Measurements from ENCODE around the gene KIFAP3. TPM values are rescaled to one million over a fixed set of nuclear protein-coding genes. Genes with fewer than 3 reads are reported as not detected.
A peak's percentile ranks its signal among the peaks of the same experiment; 100 is the strongest.
"Not testable (repeated sequence)": the region's sequence is repeated elsewhere in the genome, so short reads cannot be mapped to it uniquely, and the experiment has no call there.

The KIFAP3 gene
- total RNA-seq: 275 TPM

DNA sequence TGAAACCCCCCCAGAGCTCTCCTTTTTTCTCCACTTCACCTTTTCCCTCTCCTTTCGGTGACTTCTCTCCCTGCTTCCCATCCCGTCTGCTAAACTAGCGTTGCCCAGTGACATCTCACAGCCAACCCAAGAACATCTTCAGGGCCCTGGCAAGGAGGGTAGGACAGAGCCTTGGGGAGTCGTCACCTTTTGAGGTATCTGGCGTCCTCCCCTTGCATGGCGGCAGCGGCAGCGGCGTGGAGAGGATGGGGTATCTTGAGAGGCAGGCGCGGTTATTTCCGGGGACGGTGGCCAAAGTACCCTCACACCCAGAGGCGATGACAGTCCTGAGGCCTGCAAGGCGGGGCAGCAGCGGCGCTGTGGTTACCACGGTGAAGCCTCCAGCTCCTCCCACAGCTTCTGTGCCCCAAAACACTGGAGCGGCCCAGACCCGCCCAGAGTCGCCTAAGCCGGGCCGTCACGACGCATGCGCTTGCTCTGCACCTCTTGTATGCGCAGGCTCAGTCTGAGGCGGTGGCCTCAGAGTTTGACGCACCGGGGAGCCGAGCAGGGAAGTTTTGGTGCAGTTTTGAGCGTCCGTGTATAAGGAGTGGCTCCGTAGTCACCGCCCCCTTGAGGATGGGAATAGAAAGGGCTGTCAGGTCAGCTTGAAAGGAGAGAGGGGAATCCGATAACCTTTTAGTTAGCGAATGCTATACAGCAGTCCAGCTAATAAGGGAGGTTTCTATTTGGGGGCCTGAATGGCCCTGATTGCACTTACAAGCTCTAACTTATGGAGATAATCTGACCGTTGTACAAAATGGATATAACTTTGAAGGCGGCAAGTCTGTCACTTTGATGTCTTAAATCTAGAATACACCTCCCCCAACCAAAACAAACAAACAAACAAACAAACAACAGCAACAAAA is at the start of gene KIFAP3:
TSS of gene KIFAP3 (minus strand) at position 446 of the 908 bp plus-strand sequence. CDS start at position 218, 228 bp downstream.
- DNase-seq (ENCODE audit: low spot score in 2 of 2) (peak; percentile 64 to 77), FAIRE-seq (no peak)

DNA sequence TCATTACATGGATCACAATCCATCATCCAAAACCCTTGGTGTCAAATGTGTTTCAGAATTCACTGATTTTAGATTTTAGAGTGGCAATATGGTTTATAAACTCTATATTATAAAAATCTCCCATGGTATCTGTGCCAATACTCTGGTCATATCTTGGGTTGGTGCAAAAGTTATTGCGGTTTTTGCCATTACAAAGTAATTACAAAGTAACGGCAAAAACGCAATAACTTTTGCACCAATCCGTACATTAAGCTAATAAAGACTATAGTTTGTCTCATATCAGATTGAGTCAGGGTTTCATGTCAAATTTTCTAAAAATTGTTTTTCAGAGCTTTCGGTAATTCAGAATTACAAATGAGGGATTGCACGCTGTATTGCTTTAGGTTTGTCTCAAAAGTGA is 47.9 kb upstream of the KIFAP3 start:
- DNase-seq (ENCODE audit: low spot score in 2 of 2) (no peak), FAIRE-seq (no peak)

DNA sequence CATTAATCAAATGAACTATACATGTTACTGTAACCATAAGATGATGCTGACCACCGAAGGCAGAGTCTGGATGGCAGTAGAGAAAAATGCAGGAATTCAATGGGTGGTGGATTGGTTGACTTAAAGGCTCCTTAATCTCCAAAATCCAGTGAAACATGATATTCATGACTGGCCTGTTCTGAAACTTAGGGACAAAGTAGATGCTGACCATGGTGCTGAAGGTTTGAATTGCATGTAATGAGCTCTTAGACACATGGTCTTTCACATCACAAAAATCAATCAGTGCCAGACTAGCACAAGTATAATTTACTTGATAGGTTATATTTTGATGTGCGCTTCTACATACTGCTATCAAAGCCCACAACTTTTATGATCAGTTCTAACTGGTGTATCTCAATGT is 40.4 kb upstream of the KIFAP3 start:
- FAIRE-seq (no peak), DNase-seq (ENCODE audit: low spot score in 2 of 2) (no peak)

DNA sequence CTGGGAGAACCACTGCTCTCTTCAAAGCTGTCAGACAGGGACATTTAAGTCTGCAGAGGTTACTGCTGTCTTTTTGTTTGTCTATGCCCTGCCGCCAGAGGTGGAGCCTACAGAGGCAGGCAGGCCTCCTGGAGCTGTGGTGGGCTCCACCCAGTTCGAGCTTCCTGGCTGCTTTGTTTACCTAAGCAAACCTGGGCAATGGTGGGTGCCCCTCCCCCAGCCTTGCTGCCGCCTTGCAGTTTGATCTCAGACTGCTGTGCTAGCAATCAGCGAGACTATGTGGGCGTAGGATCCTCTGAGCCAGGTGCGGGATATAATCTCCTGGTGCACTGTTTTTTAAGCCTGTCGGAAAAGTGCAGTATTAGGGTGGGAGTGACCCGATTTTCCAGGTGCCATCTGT is 38.6 kb upstream of the KIFAP3 start:
- FAIRE-seq; DNase-seq (ENCODE audit: low spot score in 2 of 2): not testable (repeated sequence)

DNA sequence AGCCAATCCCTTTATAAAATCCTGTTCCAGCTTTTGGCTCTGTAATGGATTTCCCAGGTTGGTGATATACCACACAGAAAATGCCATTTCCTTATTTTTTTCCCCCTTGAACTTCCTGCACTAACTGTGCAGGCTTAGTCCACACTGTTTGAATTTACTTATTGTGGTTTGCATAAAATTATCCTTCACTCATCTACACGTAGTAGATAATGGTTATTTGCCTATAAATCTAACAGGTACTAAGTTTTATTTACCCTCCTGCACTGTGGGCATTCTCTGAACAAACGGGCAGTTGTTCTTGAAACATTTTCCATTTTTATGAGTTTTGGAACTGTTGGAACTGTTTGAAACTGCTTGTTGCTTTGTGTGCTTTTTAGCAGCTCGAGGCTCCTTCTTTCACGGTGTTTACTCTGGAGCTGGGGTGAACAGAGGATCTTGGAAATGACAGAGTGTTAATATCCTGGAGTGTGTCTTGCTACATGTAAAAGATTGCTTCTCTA is 23.0 kb upstream of the KIFAP3 start:
- FAIRE-seq (no peak), DNase-seq (ENCODE audit: low spot score in 2 of 2) (no peak)

DNA sequence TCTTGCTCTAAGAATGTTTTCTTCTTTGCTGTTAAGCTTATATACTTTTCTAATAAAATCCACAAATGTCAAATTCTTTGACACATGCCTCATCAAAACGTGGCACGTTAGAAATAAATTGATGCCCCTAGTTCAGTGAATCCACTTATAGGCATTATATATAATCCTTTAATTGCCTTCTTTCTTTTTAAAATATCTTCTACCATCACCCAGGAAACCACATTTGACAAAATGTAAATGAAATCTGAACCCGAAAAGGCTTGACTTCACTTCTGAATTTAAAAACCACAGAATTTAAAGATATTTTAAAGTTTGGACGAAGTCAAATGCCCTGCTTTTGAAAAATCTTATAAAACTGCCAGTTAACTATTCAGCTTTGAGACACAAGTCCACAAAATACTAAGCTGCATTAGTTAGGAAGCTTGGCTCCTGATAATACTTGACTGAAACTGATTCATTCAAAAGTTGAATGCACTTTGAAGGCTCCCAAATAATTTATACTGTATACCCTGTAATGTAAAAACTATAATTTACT is 22.4 kb upstream of the KIFAP3 start:
- no peak for FAIRE-seq
- no peak for DNase-seq (ENCODE audit: low spot score in 2 of 2)

DNA sequence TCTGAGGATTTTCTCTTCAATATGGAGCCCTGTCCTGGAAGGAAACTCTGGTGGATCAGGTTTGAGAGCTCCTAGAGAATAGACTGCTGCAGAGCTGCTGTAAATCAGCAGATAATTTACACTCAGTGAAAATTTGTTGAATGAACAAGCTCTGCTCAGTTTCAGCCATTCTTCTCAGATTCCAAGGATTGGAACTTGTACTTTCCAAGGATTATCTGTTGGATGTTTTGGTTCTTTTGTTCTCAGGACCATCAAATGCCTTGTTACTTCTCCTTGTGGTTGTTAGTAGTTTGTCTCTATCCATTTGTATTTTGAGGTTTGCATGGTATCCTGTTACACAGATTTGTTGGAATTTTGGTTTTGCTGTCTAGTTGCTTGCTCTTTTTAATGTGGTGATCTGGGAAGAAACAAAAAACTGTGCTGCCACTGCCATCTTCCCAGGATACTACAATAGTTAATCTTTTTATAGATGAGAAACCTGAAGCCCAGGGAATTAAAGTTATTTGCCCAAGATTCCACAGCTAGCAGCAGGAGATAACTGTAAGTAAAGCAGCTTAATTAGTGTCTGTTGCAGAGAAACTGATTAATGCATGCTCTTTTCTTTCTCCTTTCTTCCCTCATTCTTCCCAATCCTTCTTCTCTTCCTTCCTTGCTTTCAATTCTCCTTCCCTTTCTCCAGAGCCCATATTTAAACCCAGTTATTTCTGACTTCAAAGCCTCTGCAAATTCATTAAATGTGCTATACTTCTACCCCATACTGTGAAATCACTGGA is 21.7 kb upstream of the KIFAP3 start:
- FAIRE-seq (no peak), DNase-seq (ENCODE audit: low spot score in 2 of 2) (no peak)

DNA sequence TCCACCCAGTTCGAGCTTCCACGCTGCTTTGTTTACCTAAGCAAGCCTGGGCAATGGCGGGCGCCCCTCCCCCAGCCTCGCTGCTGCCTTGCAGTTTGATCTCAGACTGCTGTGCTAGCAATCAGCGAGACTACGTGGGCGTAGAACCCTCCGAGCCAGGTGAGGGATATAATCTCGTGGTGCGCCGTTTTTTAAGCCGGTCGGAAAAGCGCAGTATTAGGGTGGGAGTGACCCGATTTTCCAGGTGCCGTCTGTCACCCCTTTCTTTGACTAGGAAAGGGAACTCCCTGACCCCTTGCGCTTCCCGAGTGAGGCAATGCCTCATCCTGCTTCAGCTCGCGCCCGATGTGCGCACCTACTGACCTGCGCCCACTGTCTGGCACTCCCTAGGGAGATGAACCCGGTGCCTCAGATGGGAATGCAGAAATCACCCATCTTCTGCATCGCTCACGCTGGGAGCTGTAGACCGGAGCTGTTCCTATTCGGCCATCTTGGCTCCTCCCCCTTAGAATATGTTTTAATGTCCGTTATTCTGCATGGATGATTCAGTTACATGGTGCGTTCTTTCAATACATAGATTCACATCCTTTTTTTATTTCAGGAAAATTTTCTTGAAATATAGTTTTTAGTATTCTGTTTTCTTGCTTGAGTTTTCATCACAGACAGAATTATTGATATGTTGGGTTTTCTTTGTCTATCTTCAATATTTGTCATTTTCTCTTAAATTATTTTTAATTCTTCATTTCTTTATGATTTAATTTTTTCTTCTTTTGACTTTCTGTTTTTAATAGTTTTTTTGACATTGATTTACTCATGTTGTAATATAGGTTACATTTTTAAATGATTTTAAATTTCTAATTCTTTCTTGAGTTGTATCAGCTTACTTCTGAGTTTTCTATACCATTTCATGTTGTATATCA is 20.5 kb upstream of the KIFAP3 start:
- peak; percentile 56 for FAIRE-seq
- not testable (repeated sequence) for DNase-seq (ENCODE audit: low spot score in 2 of 2)

DNA sequence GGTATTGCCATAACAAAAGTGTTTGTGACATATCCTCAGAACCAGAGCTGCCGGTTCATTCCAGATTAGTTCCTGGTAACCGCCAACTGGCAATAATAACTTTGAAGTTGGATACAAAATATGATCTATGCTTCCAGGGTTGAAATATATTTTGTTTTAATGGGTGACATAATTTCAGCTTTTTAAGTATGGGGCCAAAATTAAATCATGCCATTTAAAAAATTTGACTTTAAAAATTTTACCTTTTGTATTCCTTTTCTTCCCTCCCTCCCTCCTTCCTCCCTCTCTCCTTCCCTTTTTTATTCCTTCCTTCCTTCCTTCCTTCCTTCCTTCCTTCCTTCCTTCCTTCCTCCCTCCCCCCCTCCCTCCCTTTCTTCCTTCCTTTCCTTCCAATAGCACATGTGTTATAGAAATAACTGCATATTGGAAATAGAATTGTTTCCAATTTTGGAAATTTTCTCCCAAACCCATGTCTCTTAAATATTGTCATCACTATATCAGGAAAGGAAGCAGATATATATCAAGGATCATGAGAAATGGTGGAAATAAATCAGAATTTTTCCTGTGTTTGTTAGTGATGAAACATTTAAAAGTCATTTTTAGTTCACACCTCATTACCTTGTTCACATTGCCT is 12.0 kb upstream of the KIFAP3 start:
- DNase-seq (ENCODE audit: low spot score in 2 of 2) (no peak), FAIRE-seq (no peak)

DNA sequence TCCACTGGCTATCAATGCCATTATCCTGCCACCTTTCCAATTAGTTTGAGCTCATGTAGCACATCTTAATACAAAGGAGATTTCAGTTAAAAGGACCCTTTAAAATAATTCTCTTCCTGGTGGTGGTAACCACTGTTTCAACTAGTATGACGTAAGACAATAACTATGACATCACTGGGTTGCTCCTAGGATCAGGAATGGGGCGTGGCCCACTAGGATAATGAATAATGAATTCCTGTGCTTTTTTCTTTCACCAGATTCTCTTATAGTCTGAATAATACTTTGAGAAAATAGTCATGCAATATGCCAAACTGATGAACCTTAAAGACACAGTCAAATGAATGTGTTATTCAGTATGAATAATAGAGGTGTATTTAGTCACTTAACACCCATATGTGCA is 10.6 kb upstream of the KIFAP3 start:
- FAIRE-seq (no peak), DNase-seq (ENCODE audit: low spot score in 2 of 2) (no peak)

DNA sequence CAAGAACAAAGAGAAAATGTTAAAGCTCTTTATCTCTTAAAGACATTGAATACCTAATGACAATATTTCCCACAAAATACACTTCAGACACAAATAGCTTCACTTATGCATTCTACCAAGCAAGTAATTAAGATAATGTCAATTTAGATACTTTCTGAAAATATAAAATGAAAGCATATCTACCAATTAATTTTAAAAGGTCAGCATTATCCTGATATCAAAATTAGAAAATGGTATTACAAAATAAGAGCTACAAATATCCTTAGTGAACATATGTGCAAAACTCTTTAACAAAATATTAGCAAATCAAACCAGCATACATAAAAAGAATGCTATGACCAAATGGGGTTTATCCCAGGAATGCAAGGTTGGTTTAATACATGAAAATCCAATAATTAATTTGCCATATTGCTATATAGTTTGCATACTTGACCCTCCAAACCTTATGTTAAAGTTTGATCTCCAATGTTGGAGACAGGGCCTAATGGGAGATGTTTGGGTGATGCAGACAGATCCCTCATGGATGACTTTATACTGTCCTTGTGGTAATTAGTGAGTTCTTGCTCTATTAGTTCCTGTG is 4.2 kb upstream of the KIFAP3 start:
- DNase-seq (ENCODE audit: low spot score in 2 of 2) (no peak), FAIRE-seq (peak; percentile 45)

DNA sequence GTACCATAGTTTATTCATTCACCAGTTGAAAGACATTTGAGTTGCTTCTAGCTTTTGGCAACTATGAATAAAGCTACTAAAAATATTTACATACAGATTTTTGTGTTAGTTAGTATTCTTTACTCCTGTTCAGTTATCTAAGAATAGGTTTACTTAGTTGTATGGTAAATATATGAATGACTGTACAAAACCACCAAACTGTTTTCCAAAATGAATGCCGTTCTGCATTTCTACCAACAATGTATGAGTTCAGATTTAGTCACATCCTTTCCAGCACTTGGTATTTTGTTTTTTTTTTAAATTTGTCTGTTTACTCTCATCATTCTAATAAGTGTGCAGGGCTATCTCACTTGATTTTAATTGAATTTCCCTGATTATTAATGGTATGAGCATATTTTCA is 3.4 kb upstream of the KIFAP3 start:
- FAIRE-seq (no peak), DNase-seq (ENCODE audit: low spot score in 2 of 2) (no peak)

DNA sequence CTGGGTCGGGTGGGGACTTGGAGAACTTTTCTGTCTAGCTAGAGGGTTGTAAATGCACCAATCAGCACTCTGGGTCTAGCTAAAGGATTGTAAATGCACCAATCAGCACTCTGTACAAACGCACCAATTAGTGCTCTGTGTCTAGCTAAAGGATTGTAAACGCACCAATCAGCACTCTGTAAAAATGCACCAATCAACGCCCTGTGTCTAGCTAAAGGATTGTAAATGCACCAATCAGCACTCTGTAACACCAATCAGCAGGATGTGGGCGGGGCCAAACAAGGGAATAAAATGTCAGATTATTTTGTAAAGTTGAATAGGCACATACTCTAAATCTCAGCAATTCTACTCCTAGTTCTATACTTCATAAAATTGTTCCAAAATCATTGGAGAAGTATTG is 2.5 kb upstream of the KIFAP3 start:
- FAIRE-seq: not testable (repeated sequence)

DNA sequence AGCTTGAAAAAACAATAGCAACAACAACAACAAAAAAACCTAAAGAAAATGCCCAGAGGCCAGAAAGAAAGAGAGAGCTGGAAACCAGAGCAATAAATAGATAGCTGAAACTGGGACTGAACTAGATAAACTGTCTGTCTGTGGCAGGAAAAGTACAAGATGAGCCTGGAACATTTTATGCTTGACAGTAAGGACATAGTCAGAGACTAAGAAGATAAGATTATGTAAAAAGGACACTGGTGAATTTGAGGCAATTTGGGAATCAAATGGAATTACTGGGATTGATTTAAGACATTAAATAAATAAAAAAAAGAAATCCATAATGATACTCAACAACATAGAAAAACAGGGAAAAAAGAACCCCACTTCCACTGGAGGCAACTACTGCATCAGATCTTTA is 1.7 kb upstream of the KIFAP3 start:
- FAIRE-seq: no peak
- no peak for DNase-seq (ENCODE audit: low spot score in 2 of 2)

More for the DNA sequence above, 2.5 kb upstream of the KIFAP3 start:
- not testable (repeated sequence) for DNase-seq (ENCODE audit: low spot score in 2 of 2)

DNA sequence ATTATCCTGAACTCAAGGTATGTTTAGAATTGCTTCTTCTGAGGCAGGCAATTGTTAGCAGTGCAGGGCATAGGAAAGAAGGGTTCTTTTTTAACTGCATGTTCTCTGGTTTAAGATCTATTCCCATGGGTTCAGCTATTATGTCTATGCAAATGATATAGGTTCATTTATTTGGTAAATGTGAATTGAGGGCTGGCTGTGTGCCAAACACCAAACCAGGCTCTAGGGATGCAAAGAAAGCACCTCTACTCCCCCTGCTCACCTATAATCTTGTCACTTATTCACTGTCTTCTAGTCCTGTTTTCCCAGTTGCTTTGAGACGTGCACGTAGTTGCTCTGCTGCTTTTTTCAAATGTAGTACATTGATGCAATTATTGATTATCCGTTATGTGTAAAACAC is 691 bp upstream of the KIFAP3 start:
- DNase-seq (ENCODE audit: low spot score in 2 of 2) (no peak), FAIRE-seq (no peak)

DNA sequence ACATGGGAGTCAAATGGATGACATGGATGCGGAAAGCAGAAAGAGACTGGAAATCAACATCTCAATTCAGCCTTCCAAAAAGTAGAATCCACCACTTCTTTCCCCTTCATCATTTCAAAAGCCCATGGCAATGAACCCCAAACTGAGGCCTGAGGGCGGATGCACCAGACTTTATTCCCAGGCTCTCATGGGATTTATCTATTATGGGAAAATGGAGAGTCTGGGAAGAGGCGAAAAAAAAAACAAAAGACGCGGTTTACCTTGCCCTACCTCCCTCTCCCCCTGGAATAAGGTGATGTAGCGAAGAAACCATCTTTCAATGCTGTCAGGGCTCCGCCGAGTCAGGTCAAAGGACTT is 624 bp downstream of the KIFAP3 start:
- DNase-seq (ENCODE audit: low spot score in 2 of 2) (no peak), FAIRE-seq (no peak)

DNA sequence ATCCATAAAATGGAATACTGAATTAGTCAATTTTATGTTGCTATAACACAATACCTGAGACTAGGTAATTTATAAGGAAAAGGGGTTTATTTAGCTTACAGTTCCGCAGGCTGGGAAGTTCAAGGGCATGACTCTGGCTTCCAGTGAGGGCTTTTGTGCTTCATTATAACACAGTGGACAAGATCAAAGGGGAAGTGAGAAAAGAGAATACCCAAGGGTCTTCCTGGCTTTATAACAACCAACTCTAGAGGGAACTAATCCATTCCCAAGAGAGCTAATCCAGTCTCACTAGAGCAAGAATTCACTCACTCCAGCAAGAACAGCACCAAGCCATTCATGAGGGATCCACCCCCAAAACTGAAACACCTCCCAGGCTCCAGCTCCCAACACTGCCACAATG is 3.1 kb downstream of the KIFAP3 start:
- FAIRE-seq (no peak), DNase-seq (ENCODE audit: low spot score in 2 of 2) (no peak)

DNA sequence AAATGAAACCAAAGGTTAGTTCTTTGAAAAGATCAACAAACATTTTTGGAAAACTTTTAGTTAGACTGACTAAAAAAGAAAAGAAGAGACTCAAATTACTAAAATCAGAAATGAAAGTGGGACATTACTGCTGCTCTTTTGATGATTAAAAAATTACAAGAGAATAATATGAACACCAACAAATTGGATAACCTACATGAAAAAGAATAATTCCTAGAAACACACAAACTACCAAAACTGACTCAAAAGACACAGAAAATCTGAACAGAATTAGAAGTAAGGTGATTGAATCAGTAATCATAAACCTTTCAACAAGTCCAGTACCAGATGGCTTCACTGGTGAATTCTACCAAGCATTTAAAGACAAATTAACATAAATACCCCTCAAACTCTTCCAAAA is 5.6 kb downstream of the KIFAP3 start:
- DNase-seq (ENCODE audit: low spot score in 2 of 2): no peak
- FAIRE-seq: no peak

DNA sequence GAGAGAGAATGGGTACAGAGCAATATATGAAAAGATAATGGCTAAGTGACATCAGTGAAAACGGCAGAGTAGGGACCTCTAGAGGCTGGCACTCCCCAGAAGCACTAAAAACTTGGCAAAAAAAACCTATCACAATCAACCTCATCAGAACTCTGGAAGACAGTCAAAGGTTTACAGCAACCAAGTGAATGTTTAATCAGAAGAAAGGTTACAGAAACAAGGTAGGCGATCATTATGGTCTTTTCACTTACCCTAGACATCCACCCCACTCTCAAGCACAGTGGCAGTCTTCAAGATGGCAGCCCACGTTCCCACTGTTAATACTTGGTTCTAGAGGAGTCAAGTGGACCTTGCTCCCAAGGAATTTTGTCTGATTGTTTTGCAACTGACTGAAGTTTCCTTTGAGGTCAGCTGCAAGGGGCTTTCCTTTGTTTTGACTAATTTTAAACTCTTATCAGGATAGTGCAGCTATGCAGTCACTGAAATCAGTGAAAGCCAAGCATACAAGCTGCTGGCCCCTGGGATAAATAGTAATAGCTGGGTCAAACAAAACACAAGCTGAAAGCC is 7.2 kb downstream of the KIFAP3 start:
- no peak for FAIRE-seq
- DNase-seq (ENCODE audit: low spot score in 2 of 2): no peak

Data from frontal cortex (tissue), 4 donors.